HUES48 (cell line): ENCODE results near the gene CDT1.

Source experiments
- H3K27ac ChIP-seq: one replicate; pipeline ENCODE4 v1.7.0; 2013; ENCODE audit warnings: low read depth, low read length, inconsistent platforms
- H3K27me3 ChIP-seq: 2 replicates; pipeline ENCODE4 v1.6.1; 2013; ENCODE audit warnings: mild to moderate bottlenecking, low read length; ENCODE audit not compliant: control insufficient read depth, insufficient read depth
- H3K36me3 ChIP-seq: 2 replicates; pipeline ENCODE4 v1.6.1; 2013; ENCODE audit warnings: low read length; ENCODE audit not compliant: control insufficient read depth, insufficient read depth
- H3K4me1 ChIP-seq: 2 replicates; pipeline ENCODE4 v1.6.1; 2013; ENCODE audit warnings: mild to moderate bottlenecking, low read length; ENCODE audit not compliant: control insufficient read depth, insufficient read depth
- H3K4me3 ChIP-seq: 2 replicates; pipeline ENCODE4 v1.5.1; 2013; ENCODE audit warnings: mild to moderate bottlenecking, low read depth, low read length
- H3K9ac ChIP-seq: 2 replicates; pipeline ENCODE4 v1.6.1; 2013; ENCODE audit warnings: mild to moderate bottlenecking, low read depth, low read length, moderate library complexity
- H3K9me3 ChIP-seq: 2 replicates; pipeline ENCODE4 v1.6.1; 2013; ENCODE audit warnings: low read length; ENCODE audit not compliant: control insufficient read depth, insufficient read depth

The CDT1 gene

GRCh38 chr16:88761143-88761534 is 42.5 kb upstream of the CDT1 start:
- H3K27me3 ChIP-seq = no peaks in the 10 kb centered on the region
- no peaks in the 10 kb centered on the region for H3K36me3 ChIP-seq
- H3K4me3 ChIP-seq = no peak overlapping the region
- H3K9me3 ChIP-seq = no peaks in the 10 kb centered on the region
- no peak overlapping the region for H3K9ac ChIP-seq
- H3K27ac ChIP-seq = no peak overlapping the region
- H3K4me1 ChIP-seq = peaks cover 34% of the 10 kb centered on the region

- Histone ChIP-seq H3K4me1 (peaks cover 34% of the 10 kb centered on the region), H3K36me3 (no peaks in the 10 kb centered on the region), H3K9me3 (no peaks in the 10 kb centered on the region), H3K9ac (no peak overlapping the region), H3K27me3 (no peaks in the 10 kb centered on the region), H3K4me3 (no peak overlapping the region), H3K27ac (no peak overlapping the region)
Observed at GRCh38 chr16:88761830-88762229, 41.8 kb upstream of the CDT1 start.

GRCh38 chr16:88762258-88762870 is 41.2 kb upstream of the CDT1 start:
- peaks cover 34% of the 10 kb centered on the region for H3K4me1 ChIP-seq
- H3K9ac ChIP-seq = no peak overlapping the region
- H3K27me3 ChIP-seq = no peaks in the 10 kb centered on the region
- H3K4me3 ChIP-seq = no peak overlapping the region
- H3K36me3 ChIP-seq = no peaks in the 10 kb centered on the region
- no peaks in the 10 kb centered on the region for H3K9me3 ChIP-seq
- no peak overlapping the region for H3K27ac ChIP-seq

GRCh38 chr16:88762941-88763340 is 40.6 kb upstream of the CDT1 start:
- Histone ChIP-seq H3K27ac (peak overlapping the region; percentile 75), H3K4me1 (peaks cover 35% of the 10 kb centered on the region), H3K36me3 (no peaks in the 10 kb centered on the region), H3K4me3 (no peak overlapping the region), H3K9me3 (no peaks in the 10 kb centered on the region), H3K9ac (no peak overlapping the region), H3K27me3 (no peaks in the 10 kb centered on the region)

- H3K4me3 ChIP-seq = no peak overlapping the region
- H3K9me3 ChIP-seq = no peaks in the 10 kb centered on the region
- peak overlapping the region; percentile 75 for H3K27ac ChIP-seq
- H3K4me1 ChIP-seq = peaks cover 40% of the 10 kb centered on the region
- H3K9ac ChIP-seq = no peak overlapping the region
- H3K27me3 ChIP-seq = no peaks in the 10 kb centered on the region
- H3K36me3 ChIP-seq = no peaks in the 10 kb centered on the region
Observed at GRCh38 chr16:88763502-88764053, 40.0 kb upstream of the CDT1 start.

GRCh38 chr16:88764080-88764479 is 39.5 kb upstream of the CDT1 start:
- H3K4me3 ChIP-seq = no peak overlapping the region
- peaks cover 37% of the 10 kb centered on the region for H3K4me1 ChIP-seq
- H3K27me3 ChIP-seq = no peaks in the 10 kb centered on the region
- H3K27ac ChIP-seq = peak overlapping the region; percentile 75
- H3K9me3 ChIP-seq = no peaks in the 10 kb centered on the region
- H3K36me3 ChIP-seq = no peaks in the 10 kb centered on the region
- H3K9ac ChIP-seq = no peak overlapping the region

GRCh38 chr16:88764913-88765349 is 38.7 kb upstream of the CDT1 start:
- Histone ChIP-seq H3K27ac (no peak overlapping the region), H3K4me3 (no peak overlapping the region), H3K27me3 (no peaks in the 10 kb centered on the region), H3K9me3 (no peaks in the 10 kb centered on the region), H3K9ac (no peak overlapping the region), H3K36me3 (no peaks in the 10 kb centered on the region), H3K4me1 (peaks cover 42% of the 10 kb centered on the region)

- H3K27me3 ChIP-seq = no peaks in the 10 kb centered on the region; the same call in 1 of the 2 replicates
- H3K4me3 ChIP-seq = no peak overlapping the region
- peaks cover 56% of the 10 kb centered on the region for H3K4me1 ChIP-seq
- H3K36me3 ChIP-seq = no peaks in the 10 kb centered on the region
- no peak overlapping the region for H3K9ac ChIP-seq
- no peaks in the 10 kb centered on the region for H3K9me3 ChIP-seq
- H3K27ac ChIP-seq = no peak overlapping the region
Observed at GRCh38 chr16:88766975-88767374, 36.6 kb upstream of the CDT1 start.

GRCh38 chr16:88767546-88768070 is 36.0 kb upstream of the CDT1 start:
- H3K4me1 ChIP-seq = peaks cover 52% of the 10 kb centered on the region
- no peak overlapping the region for H3K9ac ChIP-seq
- H3K27ac ChIP-seq = no peak overlapping the region

GRCh38 chr16:88768071-88768783 is 35.4 kb upstream of the CDT1 start:
- H3K9me3 ChIP-seq = no peaks in the 10 kb centered on the region
- no peak overlapping the region for H3K4me3 ChIP-seq
- H3K36me3 ChIP-seq = no peaks in the 10 kb centered on the region
- no peak overlapping the region for H3K27ac ChIP-seq
- H3K4me1 ChIP-seq = peaks cover 47% of the 10 kb centered on the region
- no peak overlapping the region for H3K9ac ChIP-seq
- H3K27me3 ChIP-seq = no peaks in the 10 kb centered on the region; the same call in 1 of the 2 replicates

More at GRCh38 chr16:88767546-88768070, 36.0 kb upstream of the CDT1 start:
- Histone ChIP-seq H3K36me3 (no peaks in the 10 kb centered on the region), H3K27me3 (no peaks in the 10 kb centered on the region; the same call in 1 of the 2 replicates), H3K4me3 (no peak overlapping the region), H3K9me3 (no peaks in the 10 kb centered on the region)
